Measurements from ENCODE around the gene ZNF618.

The ZNF618 gene

GRCh38 chr9:113990570-113990907 lies 114.4 kb downstream of the ZNF618 start:
- Histone ChIP-seq H3K4me1 (ENCODE audit: control extremely low read depth in 1 of 4, control insufficient read depth in 4 of 4, insufficient read depth in 4 of 4, low read length in 3 of 4) (peaks cover 3 to 32% (median 31%) of the 10 kb centered on the region in 4 experiments), H3K4me3 (ENCODE audit: control insufficient read depth in 1 of 7, extremely low read depth in 1 of 7, insufficient read depth in 4 of 7, low read depth in 2 of 7, low read length in 6 of 7) (no peak overlapping the region), H3K36me3 (ENCODE audit: control insufficient read depth in 4 of 4, insufficient read depth in 4 of 4, low read length in 3 of 4) (peaks cover 0 to 26% (median 16%) of the 10 kb centered on the region in 4 experiments), H3K27ac (ENCODE audit: insufficient read depth in 1 of 2, low read depth in 1 of 2, low read length in 2 of 2, poor library complexity in 1 of 2, severe bottlenecking in 2 of 2) (no peak overlapping the region), H3K9me3 (ENCODE audit: control extremely low read depth in 1 of 5, control insufficient read depth in 4 of 5, insufficient read depth in 2 of 5, low read depth in 1 of 5, low read length in 4 of 5) (no peaks in the 10 kb centered on the region), H3K27me3 (replicated peaks in 2 of 5; ENCODE audit: control insufficient read depth in 4 of 5, insufficient read depth in 5 of 5, low read length in 4 of 5) (no peaks in the 10 kb centered on the region)
- POLR2A ChIA-PET, result no interaction called here
- 94% methylated on average over 5 of the region's 8 CpGs for WGBS (ENCODE audit: insufficient coverage)
- CTCF ChIA-PET, result no interaction called here
- DNase-seq, result no peak

- Histone ChIP-seq H3K4me3 (ENCODE audit: control insufficient read depth in 1 of 7, extremely low read depth in 1 of 7, insufficient read depth in 4 of 7, low read depth in 2 of 7, low read length in 6 of 7) (no peak overlapping the region), H3K36me3 (ENCODE audit: control insufficient read depth in 4 of 4, insufficient read depth in 4 of 4, low read length in 3 of 4) (peaks cover 0 to 26% (median 14%) of the 10 kb centered on the region in 4 experiments), H3K27me3 (replicated peaks in 2 of 5; ENCODE audit: control insufficient read depth in 4 of 5, insufficient read depth in 5 of 5, low read length in 4 of 5) (no peaks in the 10 kb centered on the region), H3K4me1 (ENCODE audit: control extremely low read depth in 1 of 4, control insufficient read depth in 4 of 4, insufficient read depth in 4 of 4, low read length in 3 of 4) (peaks cover 3 to 34% (median 32%) of the 10 kb centered on the region in 4 experiments), H3K9me3 (ENCODE audit: control extremely low read depth in 1 of 5, control insufficient read depth in 4 of 5, insufficient read depth in 2 of 5, low read depth in 1 of 5, low read length in 4 of 5) (no peaks in the 10 kb centered on the region), H3K27ac (ENCODE audit: insufficient read depth in 1 of 2, low read depth in 1 of 2, low read length in 2 of 2, poor library complexity in 1 of 2, severe bottlenecking in 2 of 2) (no peak overlapping the region)
- ChIA-PET CTCF (no interaction called here), POLR2A (no interaction called here)
- no peak for DNase-seq
- 100% methylated on average over 5 of the region's 5 CpGs for WGBS (ENCODE audit: insufficient coverage)
These were observed 114.9 kb downstream of the ZNF618 start for GRCh38 chr9:113990975-113991471.

- POLR2A ChIA-PET, result no interaction called here
- peaks cover 3 to 35% (median 32%) of the 10 kb centered on the region in 4 experiments for H3K4me1 ChIP-seq (ENCODE audit: control extremely low read depth in 1 of 4, control insufficient read depth in 4 of 4, insufficient read depth in 4 of 4, low read length in 3 of 4)
- WGBS (ENCODE audit: insufficient coverage), result 87% methylated on average over 3 of the region's 3 CpGs
- no peak overlapping the region for H3K4me3 ChIP-seq (ENCODE audit: control insufficient read depth in 1 of 7, extremely low read depth in 1 of 7, insufficient read depth in 4 of 7, low read depth in 2 of 7, low read length in 6 of 7)
- CTCF ChIA-PET, result no interaction called here
- no peak overlapping the region for H3K27ac ChIP-seq (ENCODE audit: insufficient read depth in 1 of 2, low read depth in 1 of 2, low read length in 2 of 2, poor library complexity in 1 of 2, severe bottlenecking in 2 of 2)
- no peak for DNase-seq
- no peaks in the 10 kb centered on the region for H3K9me3 ChIP-seq (ENCODE audit: control extremely low read depth in 1 of 5, control insufficient read depth in 4 of 5, insufficient read depth in 2 of 5, low read depth in 1 of 5, low read length in 4 of 5)
- H3K27me3 ChIP-seq (replicated peaks in 2 of 5; ENCODE audit: control insufficient read depth in 4 of 5, insufficient read depth in 5 of 5, low read length in 4 of 5), result no peaks in the 10 kb centered on the region
- H3K36me3 ChIP-seq (ENCODE audit: control insufficient read depth in 4 of 4, insufficient read depth in 4 of 4, low read length in 3 of 4), result peaks cover 0 to 29% (median 13%) of the 10 kb centered on the region in 4 experiments
These were observed 115.6 kb downstream of the ZNF618 start for GRCh38 chr9:113991714-113992113.

- WGBS (ENCODE audit: insufficient coverage), result 46% methylated on average over 10 of the region's 15 CpGs
- Histone ChIP-seq H3K9me3 (ENCODE audit: control extremely low read depth in 1 of 5, control insufficient read depth in 4 of 5, insufficient read depth in 2 of 5, low read depth in 1 of 5, low read length in 4 of 5) (no peaks in the 10 kb centered on the region), H3K27ac (ENCODE audit: insufficient read depth in 1 of 2, low read depth in 1 of 2, low read length in 2 of 2, poor library complexity in 1 of 2, severe bottlenecking in 2 of 2) (peak overlapping the region in 1 of 2 experiments; percentile 59), H3K4me1 (ENCODE audit: control extremely low read depth in 1 of 4, control insufficient read depth in 4 of 4, insufficient read depth in 4 of 4, low read length in 3 of 4) (peaks cover 3 to 35% (median 32%) of the 10 kb centered on the region in 4 experiments), H3K27me3 (replicated peaks in 2 of 5; ENCODE audit: control insufficient read depth in 4 of 5, insufficient read depth in 5 of 5, low read length in 4 of 5) (no peaks in the 10 kb centered on the region), H3K36me3 (ENCODE audit: control insufficient read depth in 4 of 4, insufficient read depth in 4 of 4, low read length in 3 of 4) (peaks cover 0 to 30% (median 13%) of the 10 kb centered on the region in 4 experiments), H3K4me3 (ENCODE audit: control insufficient read depth in 1 of 7, extremely low read depth in 1 of 7, insufficient read depth in 4 of 7, low read depth in 2 of 7, low read length in 6 of 7) (peak overlapping the region in 5 of 7 experiments; percentile 41 to 68 (median 63))
- DNase-seq, result no peak
- ChIA-PET CTCF (interaction anchor here (1.3 to 1.6 kb wide), 2 partner anchors 29 to 46 kb away, joined by 3 read pairs; no protein-coding TSS in a partner anchor), POLR2A (no interaction called here)
These were observed 116.3 kb downstream of the ZNF618 start for GRCh38 chr9:113992276-113992951.

- no peaks in the 10 kb centered on the region for H3K27me3 ChIP-seq (replicated peaks in 2 of 5; ENCODE audit: control insufficient read depth in 4 of 5, insufficient read depth in 5 of 5, low read length in 4 of 5)
- H3K4me3 ChIP-seq (ENCODE audit: control insufficient read depth in 1 of 7, extremely low read depth in 1 of 7, insufficient read depth in 4 of 7, low read depth in 2 of 7, low read length in 6 of 7), result peak overlapping the region in 5 of 7 experiments; percentile 41 to 68 (median 63)
- H3K4me1 ChIP-seq (ENCODE audit: control extremely low read depth in 1 of 4, control insufficient read depth in 4 of 4, insufficient read depth in 4 of 4, low read length in 3 of 4), result peaks cover 3 to 35% (median 32%) of the 10 kb centered on the region in 4 experiments
- DNase-seq, result peak; percentile 36 to 82 (median 64)
- 15% methylated on average over 6 of the region's 6 CpGs for WGBS (ENCODE audit: insufficient coverage)
- H3K27ac ChIP-seq (ENCODE audit: insufficient read depth in 1 of 2, low read depth in 1 of 2, low read length in 2 of 2, poor library complexity in 1 of 2, severe bottlenecking in 2 of 2), result peak overlapping the region in 1 of 2 experiments; percentile 59
- no peaks in the 10 kb centered on the region for H3K9me3 ChIP-seq (ENCODE audit: control extremely low read depth in 1 of 5, control insufficient read depth in 4 of 5, insufficient read depth in 2 of 5, low read depth in 1 of 5, low read length in 4 of 5)
- ChIA-PET CTCF (interaction anchor here (1.2 to 1.6 kb wide), 3 partner anchors 30 to 45 kb away, joined by 3 to 4 read pairs (median 3); no protein-coding TSS in a partner anchor), POLR2A (no interaction called here)
- peaks cover 0 to 30% (median 13%) of the 10 kb centered on the region in 4 experiments for H3K36me3 ChIP-seq (ENCODE audit: control insufficient read depth in 4 of 4, insufficient read depth in 4 of 4, low read length in 3 of 4)
These were observed 116.9 kb downstream of the ZNF618 start for GRCh38 chr9:113992994-113993393.

- 23% methylated on average over 14 of the region's 14 CpGs for WGBS (ENCODE audit: insufficient coverage)
- Histone ChIP-seq H3K27me3 (replicated peaks in 2 of 5; ENCODE audit: control insufficient read depth in 4 of 5, insufficient read depth in 5 of 5, low read length in 4 of 5) (no peaks in the 10 kb centered on the region), H3K4me1 (ENCODE audit: control extremely low read depth in 1 of 4, control insufficient read depth in 4 of 4, insufficient read depth in 4 of 4, low read length in 3 of 4) (peaks cover 3 to 35% (median 32%) of the 10 kb centered on the region in 4 experiments), H3K9me3 (ENCODE audit: control extremely low read depth in 1 of 5, control insufficient read depth in 4 of 5, insufficient read depth in 2 of 5, low read depth in 1 of 5, low read length in 4 of 5) (no peaks in the 10 kb centered on the region), H3K27ac (ENCODE audit: insufficient read depth in 1 of 2, low read depth in 1 of 2, low read length in 2 of 2, poor library complexity in 1 of 2, severe bottlenecking in 2 of 2) (peak overlapping the region in 1 of 2 experiments; percentile 31), H3K4me3 (ENCODE audit: control insufficient read depth in 1 of 7, extremely low read depth in 1 of 7, insufficient read depth in 4 of 7, low read depth in 2 of 7, low read length in 6 of 7) (peak overlapping the region in 1 of 7 experiments; percentile 46), H3K36me3 (ENCODE audit: control insufficient read depth in 4 of 4, insufficient read depth in 4 of 4, low read length in 3 of 4) (peaks cover 0 to 22% (median 8%) of the 10 kb centered on the region in 4 experiments)
- POLR2A ChIA-PET, result no interaction called here
- peak; percentile 48 to 89 (median 79) for DNase-seq
- CTCF ChIA-PET, result interaction anchor here (1.1 to 1.6 kb wide), 3 partner anchors 8 to 44 kb away, joined by 3 to 4 read pairs (median 3); no protein-coding TSS in a partner anchor
These were observed 117.9 kb downstream of the ZNF618 start for GRCh38 chr9:113993838-113994540.
